GM12891 (cell line): Measurements from ENCODE around the gene ARFRP1.

Source experiments
- POLR2A ChIP-seq: IDR thresholded peaks from 2 replicates; pipeline ENCODE4 v1.6.1; 2011; ENCODE audit warnings: low read depth, low read length, control low read depth
- POLR2AphosphoS5 ChIP-seq: IDR thresholded peaks from 2 replicates; pipeline ENCODE4 v1.6.1; 2011; ENCODE audit warnings: low read depth, low read length, control low read depth
- POU2F2 ChIP-seq: IDR thresholded peaks from 2 replicates; pipeline ENCODE4 v1.6.1; 2011; ENCODE audit warnings: low read depth, mild to moderate bottlenecking, control low read depth, low read length, moderate library complexity
- SPI1 ChIP-seq: IDR thresholded peaks from 2 replicates; pipeline ENCODE4 v1.6.1; 2011; ENCODE audit warnings: low read depth, low read length, control low read depth

DNA sequence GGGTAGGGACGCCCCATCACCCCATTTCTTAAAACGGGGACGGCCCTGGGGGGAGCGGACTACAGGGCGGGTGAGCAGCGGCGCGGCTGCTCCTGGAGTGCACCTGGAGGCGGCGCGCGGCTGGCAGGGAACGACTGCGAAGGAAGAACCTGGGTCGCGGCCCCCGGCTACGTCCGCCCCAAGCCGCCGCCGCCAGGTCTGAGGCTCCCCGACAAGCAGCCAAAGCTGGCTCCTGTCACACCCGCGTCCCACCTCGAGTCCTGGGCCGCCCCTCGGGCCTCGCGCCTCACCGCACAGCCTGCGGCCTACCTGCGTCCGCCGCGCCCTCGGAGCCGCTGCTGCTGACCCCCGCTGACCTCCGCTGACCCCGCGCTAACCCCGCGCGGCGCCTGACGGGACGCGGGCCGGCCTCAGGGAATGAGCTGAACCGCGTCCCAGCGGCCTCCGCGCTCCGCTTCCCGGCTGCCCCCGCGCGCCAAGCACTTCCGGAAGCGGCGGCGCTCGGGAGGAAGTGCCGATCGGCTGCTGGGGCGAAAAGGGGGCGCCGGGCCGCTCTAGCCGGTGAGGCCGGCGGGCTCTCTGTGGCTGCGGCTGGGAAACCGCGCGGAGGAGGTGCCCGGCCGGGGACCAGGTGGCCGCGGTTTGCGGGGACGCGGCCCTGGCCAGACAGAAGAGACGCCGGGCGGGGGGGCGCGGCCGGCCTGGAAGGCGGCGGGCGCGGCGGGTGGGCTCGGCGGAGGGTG lies at the start of gene ARFRP1, which contains the start of gene ZGPAT:
- TF ChIP-seq POLR2AphosphoS5 (peak; percentile 40; the same call in 1 of the 2 replicates), SPI1 (peak; percentile 79), POLR2A (no peak), POU2F2 (no peak)
